GM12864 (cell line): ENCODE measurements around the gene GSG1L.

Experiments
- DNase-seq: peaks from one replicate; pipeline ENCODE4 v3.0.0-alpha.2; 2011; ENCODE audit warnings: low read depth
- H3K4me3 ChIP-seq: 2 replicates; pipeline ENCODE4 v1.5.1; 2011; ENCODE audit warnings: mild to moderate bottlenecking, low read depth, low read length, control low read depth
- TF ChIP-seq, protein P1 (sequence below): IDR thresholded peaks from 2 replicates; pipeline ENCODE4 v1.5.1; 2011; ENCODE audit warnings: low read depth, mild to moderate bottlenecking, moderate library complexity, low read length, control low read depth, inconsistent platforms; ENCODE audit errors: missing control alignments

Gene GSG1L

DNA sequence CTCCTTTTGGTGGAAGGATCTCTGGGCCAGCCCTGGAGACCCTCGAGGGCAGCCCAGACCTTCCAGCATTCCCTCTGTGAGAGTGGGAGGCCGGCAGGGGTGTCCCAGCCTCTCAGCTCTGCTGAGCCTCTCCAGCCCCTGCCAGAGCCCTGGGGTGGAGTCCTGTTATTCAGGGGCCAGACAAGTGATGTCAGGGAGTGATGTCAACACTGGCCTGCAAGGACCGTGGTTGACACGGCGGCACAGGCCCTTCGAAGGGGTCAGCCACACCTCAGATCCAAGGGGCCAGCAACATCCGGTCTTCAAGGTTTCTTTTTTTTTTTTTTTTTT, 282.4 kb downstream of the GSG1L start:
- TF ChIP-seq, protein P1, sequence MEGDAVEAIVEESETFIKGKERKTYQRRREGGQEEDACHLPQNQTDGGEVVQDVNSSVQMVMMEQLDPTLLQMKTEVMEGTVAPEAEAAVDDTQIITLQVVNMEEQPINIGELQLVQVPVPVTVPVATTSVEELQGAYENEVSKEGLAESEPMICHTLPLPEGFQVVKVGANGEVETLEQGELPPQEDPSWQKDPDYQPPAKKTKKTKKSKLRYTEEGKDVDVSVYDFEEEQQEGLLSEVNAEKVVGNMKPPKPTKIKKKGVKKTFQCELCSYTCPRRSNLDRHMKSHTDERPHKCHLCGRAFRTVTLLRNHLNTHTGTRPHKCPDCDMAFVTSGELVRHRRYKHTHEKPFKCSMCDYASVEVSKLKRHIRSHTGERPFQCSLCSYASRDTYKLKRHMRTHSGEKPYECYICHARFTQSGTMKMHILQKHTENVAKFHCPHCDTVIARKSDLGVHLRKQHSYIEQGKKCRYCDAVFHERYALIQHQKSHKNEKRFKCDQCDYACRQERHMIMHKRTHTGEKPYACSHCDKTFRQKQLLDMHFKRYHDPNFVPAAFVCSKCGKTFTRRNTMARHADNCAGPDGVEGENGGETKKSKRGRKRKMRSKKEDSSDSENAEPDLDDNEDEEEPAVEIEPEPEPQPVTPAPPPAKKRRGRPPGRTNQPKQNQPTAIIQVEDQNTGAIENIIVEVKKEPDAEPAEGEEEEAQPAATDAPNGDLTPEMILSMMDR: no peak
- no peak overlapping the region for H3K4me3 ChIP-seq
- no peak for DNase-seq

GRCh38 chr16:27780468-27781194, 282.9 kb downstream of the GSG1L start:
- TF ChIP-seq, protein P1: no peak
- no peak for DNase-seq
- no peak overlapping the region for H3K4me3 ChIP-seq

DNA sequence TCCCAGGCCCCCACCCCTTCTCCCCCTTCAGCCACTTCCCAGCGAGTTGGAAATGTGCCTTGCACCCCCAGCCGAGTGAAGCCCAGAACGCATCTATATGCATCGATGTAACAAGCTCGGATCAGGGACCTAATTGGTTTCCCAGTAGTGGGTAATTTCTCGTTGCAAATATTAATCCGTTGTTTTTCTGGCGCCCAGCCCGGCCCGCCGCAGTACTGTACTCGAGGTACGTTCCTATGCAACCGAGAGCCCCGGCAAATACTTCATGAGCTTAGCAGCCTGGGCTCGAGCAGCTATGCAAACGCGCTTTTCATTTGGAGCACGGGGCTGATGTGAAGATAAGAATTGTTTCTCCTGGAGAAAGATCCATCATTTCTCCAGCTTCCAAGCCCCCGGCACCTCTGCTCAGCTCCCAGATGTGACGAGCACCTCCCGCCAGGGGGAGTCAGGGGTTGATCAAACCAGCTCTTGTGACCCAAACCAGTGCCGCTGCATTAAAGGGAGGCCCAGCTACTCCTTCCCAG, 283.8 kb downstream of the GSG1L start:
- TF ChIP-seq, protein P1: no peak
- DNase-seq: no peak
- H3K4me3 ChIP-seq: no peak overlapping the region

DNA sequence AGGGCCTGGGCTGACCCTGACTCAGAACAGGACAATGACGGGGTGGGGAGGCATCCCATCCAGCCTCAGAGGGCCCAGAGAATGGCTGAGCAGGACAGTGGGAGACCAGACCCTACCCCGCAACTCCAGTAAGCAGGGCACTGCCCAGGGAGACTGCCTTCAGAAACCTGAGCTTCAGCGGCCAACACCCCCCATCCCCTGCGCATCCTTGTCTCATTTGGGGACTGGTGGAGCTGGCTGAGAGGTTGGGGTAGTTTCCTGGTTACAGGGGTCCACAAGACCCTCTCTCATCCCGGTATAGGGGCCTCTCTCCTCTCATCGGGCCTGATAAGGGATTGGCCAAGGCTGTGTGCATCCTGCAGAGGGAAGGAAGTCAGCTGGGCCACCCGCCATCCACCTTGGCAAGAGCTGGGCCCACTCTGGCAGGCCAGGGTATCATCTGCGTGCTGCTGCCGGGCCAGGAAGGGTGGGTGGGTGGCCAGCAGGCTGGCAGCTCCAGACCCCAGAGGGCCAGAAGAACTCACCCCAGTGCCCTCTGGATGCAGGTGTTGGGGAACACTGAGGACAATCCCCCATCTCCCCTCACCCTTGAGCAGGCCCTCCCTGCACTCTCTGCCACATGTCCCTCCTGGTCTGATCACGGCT, 284.5 kb downstream of the GSG1L start:
- no peak overlapping the region for H3K4me3 ChIP-seq
- TF ChIP-seq, protein P1: no peak
- no peak for DNase-seq

DNA sequence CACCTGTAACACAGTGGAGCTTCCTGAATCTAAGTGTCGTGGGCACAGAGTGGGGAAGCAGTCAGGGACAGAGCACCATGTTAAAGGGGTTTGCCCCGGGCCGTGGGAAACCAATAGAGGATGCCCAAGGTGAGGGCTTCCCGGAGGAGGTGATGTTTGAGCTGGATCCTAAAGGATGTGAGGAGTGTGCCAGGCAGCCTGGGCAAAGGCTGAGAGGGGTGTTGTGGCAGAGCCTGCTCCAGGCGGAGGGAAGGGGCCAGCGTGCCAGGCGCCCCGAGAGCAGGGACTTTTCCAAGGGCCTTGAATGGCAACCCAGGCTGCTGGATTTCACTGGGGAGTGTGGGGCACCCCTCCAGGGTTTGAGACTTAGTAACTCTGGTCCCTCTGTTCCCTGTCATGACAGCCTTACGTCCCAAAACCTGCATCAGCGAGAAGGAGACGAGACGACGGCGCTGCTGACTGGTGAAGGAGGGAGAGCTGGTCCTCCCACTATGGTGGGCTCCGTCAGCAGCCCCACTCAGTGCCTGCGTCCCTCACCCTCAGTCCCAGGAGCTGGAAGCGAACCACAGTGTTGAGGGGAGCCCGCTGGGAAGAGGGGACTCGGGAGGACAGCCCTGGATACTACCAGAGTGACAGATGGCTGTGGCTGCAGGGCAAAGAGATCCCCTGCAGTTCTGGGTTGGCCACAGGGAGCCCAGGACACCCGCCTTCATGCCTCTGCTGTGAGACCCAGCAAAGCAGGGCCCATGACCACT, 285.2 kb downstream of the GSG1L start:
- DNase-seq: no peak
- TF ChIP-seq, protein P1: no peak
- H3K4me3 ChIP-seq: no peak overlapping the region

DNA sequence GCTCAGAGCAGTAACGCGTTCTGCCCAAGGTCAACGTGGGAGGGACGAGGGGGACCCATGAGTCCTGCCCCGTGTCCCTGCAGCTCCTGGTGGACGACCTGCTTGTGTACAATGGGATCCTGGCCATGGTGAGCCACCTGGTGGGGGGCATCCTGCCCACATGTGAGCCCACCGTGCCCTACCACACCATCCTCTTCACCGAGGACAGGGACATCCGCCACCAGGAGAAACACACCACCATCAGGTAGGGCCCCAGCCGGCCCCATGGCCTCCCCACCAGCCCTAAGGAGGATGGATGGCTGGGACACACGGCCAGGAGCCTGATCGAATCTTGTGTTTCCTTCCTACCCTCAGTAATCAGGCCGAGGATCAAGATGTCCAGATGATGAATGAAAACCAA, 286.0 kb downstream of the GSG1L start:
- DNase-seq: no peak
- TF ChIP-seq, protein P1: no peak
- H3K4me3 ChIP-seq: no peak overlapping the region
